WTC11 (cell line): ENCODE results near the gene SLC20A1. TPM values are rescaled to one million over a fixed set of nuclear protein-coding genes. Genes with fewer than 3 reads are reported as not detected.

Experiments
- ATAC-seq: fragments of 200-7000 bp; cut with Tn5 transposase; 2 replicates; pipeline ENCODE4 v1.10.0; 2021; ENCODE audit warnings: mild to moderate bottlenecking, moderate library complexity
- CTCF ChIA-PET: fragments of 300-600 bp; sonication (Branson Sonifier 250); formaldehyde crosslinking; loops from one replicate; lab custom pipeline; 2021; ENCODE audit warnings: antibody characterized with exemption; lab: Charles Lee
- POLR2A ChIA-PET: fragments of 350-600 bp; sonication (Branson Sonifier 250); formaldehyde crosslinking; loops from one replicate; lab custom pipeline; 2021; ENCODE audit warnings: antibody characterized with exemption; lab: Charles Lee
- DNase-seq: peaks from one replicate; pipeline ENCODE4 v3.0.0; 2021; ENCODE audit warnings: low spot score
- H3K27ac Mint-ChIP-seq: 2 replicates; pipeline ENCODE4 v1.8.0; 2021; ENCODE audit warnings: mixed read lengths
- H3K27me3 Mint-ChIP-seq: 2 replicates; pipeline ENCODE4 v1.8.0; 2021; ENCODE audit warnings: low read depth, mild to moderate bottlenecking, moderate library complexity, mixed read lengths
- H3K36me3 Mint-ChIP-seq: 2 replicates; pipeline ENCODE4 v1.8.0; 2021; ENCODE audit warnings: mixed read lengths
- H3K4me1 Mint-ChIP-seq: 2 replicates; pipeline ENCODE4 v1.8.0; 2022; ENCODE audit warnings: mixed read lengths
- H3K4me3 Mint-ChIP-seq: 2 replicates; pipeline ENCODE4 v1.8.0; 2021; ENCODE audit warnings: mild to moderate bottlenecking, moderate library complexity, mixed read lengths
- H3K9me3 Mint-ChIP-seq: 2 replicates; pipeline ENCODE4 v1.8.0; 2021; ENCODE audit warnings: mixed read lengths
- CBFB ChIP-seq: sonication (generic); formaldehyde crosslinking; IDR thresholded peaks from 2 replicates; pipeline ENCODE4 v1.8.1; 2022; ENCODE audit warnings: mild to moderate bottlenecking, low read depth, missing genetic modification reagents
- ELF4 ChIP-seq: sonication (generic); formaldehyde crosslinking; IDR thresholded peaks from 2 replicates; pipeline ENCODE4 v1.8.1; 2022; ENCODE audit warnings: low read depth, mild to moderate bottlenecking, moderate library complexity, missing genetic modification reagents
- FOXJ3 ChIP-seq: sonication (generic); formaldehyde crosslinking; IDR thresholded peaks from 2 replicates; pipeline ENCODE4 v1.9.0; 2021; ENCODE audit warnings: missing genetic modification reagents, mild to moderate bottlenecking, borderline replicate concordance
- FOXK1 ChIP-seq: sonication (generic); formaldehyde crosslinking; IDR thresholded peaks from 2 replicates; pipeline ENCODE4 v1.8.0; 2022; ENCODE audit warnings: mild to moderate bottlenecking, moderate library complexity, missing genetic modification reagents
- IRF2 ChIP-seq: sonication (generic); formaldehyde crosslinking; IDR thresholded peaks from 2 replicates; pipeline ENCODE4 v1.8.0; 2022; ENCODE audit warnings: low read depth, missing genetic modification reagents, borderline replicate concordance
- JUN ChIP-seq: sonication (generic); formaldehyde crosslinking; IDR thresholded peaks from 2 replicates; pipeline ENCODE4 v1.8.0; 2023; ENCODE audit warnings: mild to moderate bottlenecking, missing genetic modification reagents
- NFATC4 ChIP-seq: fragments of 250-450 bp; sonication (Bioruptor Pico); IDR thresholded peaks from 2 replicates; pipeline ENCODE4 v1.9.0; 2021; ENCODE audit warnings: mild to moderate bottlenecking
- NR3C1 ChIP-seq: sonication (generic); formaldehyde crosslinking; conservative IDR thresholded peaks from 2 replicates; pipeline ENCODE4 v1.8.1; 2023; ENCODE audit warnings: low read depth, mild to moderate bottlenecking, missing genetic modification reagents
- OVOL2 ChIP-seq: fragments of 250-450 bp; sonication (Bioruptor Pico); IDR thresholded peaks from 2 replicates; pipeline ENCODE4 v1.9.0; 2021; ENCODE audit warnings: mild to moderate bottlenecking, borderline replicate concordance
- SP1 ChIP-seq: sonication (generic); formaldehyde crosslinking; conservative IDR thresholded peaks from 2 replicates; pipeline ENCODE4 v1.8.1; 2022; ENCODE audit warnings: missing genetic modification reagents
- TCF7 ChIP-seq: sonication (generic); formaldehyde crosslinking; IDR thresholded peaks from 2 replicates; pipeline ENCODE4 v1.8.0; 2022; ENCODE audit warnings: mild to moderate bottlenecking, low read depth, missing genetic modification reagents, moderate library complexity
- TP53 ChIP-seq: sonication (generic); formaldehyde crosslinking; IDR thresholded peaks from 2 replicates; pipeline ENCODE4 v1.8.1; 2023; ENCODE audit warnings: mild to moderate bottlenecking, missing genetic modification reagents
- ZNF219 ChIP-seq: sonication (generic); formaldehyde crosslinking; IDR thresholded peaks from 2 replicates; pipeline ENCODE4 v1.8.0; 2023; ENCODE audit warnings: missing genetic modification reagents, mild to moderate bottlenecking, borderline replicate concordance
- ZNF317 ChIP-seq: sonication (generic); formaldehyde crosslinking; IDR thresholded peaks from 2 replicates; pipeline ENCODE4 v1.8.1; 2023; ENCODE audit warnings: low read depth, mild to moderate bottlenecking, moderate library complexity, missing genetic modification reagents, borderline replicate concordance
- ZNF416 ChIP-seq: fragments of 250-450 bp; sonication (Bioruptor Pico); IDR thresholded peaks from 2 replicates; pipeline ENCODE4 v1.9.0; 2021; ENCODE audit warnings: mild to moderate bottlenecking, inconsistent platforms
- total RNA-seq: library from RNA; stranded (reverse); gene quantifications from 3 replicates; pipeline ENCODE4 v1.2.3, GENCODE V29; 2021
- TF ChIP-seq, protein P1 (sequence below): sonication (generic); formaldehyde crosslinking; IDR thresholded peaks from 2 replicates; pipeline ENCODE4 v1.8.0; 2022; ENCODE audit warnings: mild to moderate bottlenecking, missing genetic modification reagents
- TF ChIP-seq, protein P2 (sequence below): sonication (generic); formaldehyde crosslinking; IDR thresholded peaks from 2 replicates; pipeline ENCODE4 v1.8.1; 2023; ENCODE audit warnings: mild to moderate bottlenecking, missing genetic modification reagents, moderate library complexity
- TF ChIP-seq, protein P3 (sequence below): sonication (generic); formaldehyde crosslinking; IDR thresholded peaks from 2 replicates; pipeline ENCODE4 v1.8.1; 2022; ENCODE audit warnings: mild to moderate bottlenecking, moderate library complexity, missing genetic modification reagents
- TF ChIP-seq, protein P4 (sequence below): sonication (generic); formaldehyde crosslinking; IDR thresholded peaks from 2 replicates; pipeline ENCODE4 v1.8.0; 2022; ENCODE audit warnings: missing genetic modification reagents
- TF ChIP-seq, protein P5 (sequence below): sonication (generic); formaldehyde crosslinking; IDR thresholded peaks from 2 replicates; pipeline ENCODE4 v1.8.1; 2023; ENCODE audit warnings: mild to moderate bottlenecking, moderate library complexity, missing genetic modification reagents
- TF ChIP-seq, protein P6 (sequence below): fragments of 250-450 bp; sonication (Bioruptor Pico); IDR thresholded peaks from 2 replicates; pipeline ENCODE4 v1.9.0; 2021; ENCODE audit warnings: mild to moderate bottlenecking, borderline replicate concordance

SLC20A1 gene
- total RNA-seq, 1 experiment from 2014 or later: 59.9 TPM

DNA sequence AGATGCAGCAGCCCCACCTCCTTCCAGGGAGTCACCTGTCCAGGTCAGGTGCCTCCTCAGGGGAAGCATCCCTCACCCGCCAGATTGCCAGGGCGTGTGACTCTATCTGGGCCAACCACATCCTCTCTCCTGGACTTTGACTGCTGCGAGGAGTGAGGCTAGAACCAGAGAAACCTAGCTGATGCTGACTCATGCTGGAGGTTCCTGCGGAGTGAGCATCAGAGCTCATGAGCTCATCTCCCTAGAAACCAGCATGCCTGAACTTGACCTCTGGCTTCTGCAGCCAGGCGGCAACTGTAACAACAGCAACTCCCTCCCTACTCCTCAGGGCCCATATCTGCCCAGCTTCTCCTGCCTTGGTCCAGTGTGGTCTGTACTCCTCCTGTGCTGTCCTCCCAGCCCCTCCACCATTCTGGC lies 46.8 kb downstream of the SLC20A1 start:
- Mint-ChIP-seq H3K36me3 (no peaks in the 10 kb centered on the region), H3K4me1 (peaks cover 7% of the 10 kb centered on the region), H3K9me3 (no peaks in the 10 kb centered on the region), H3K27me3 (no peaks in the 10 kb centered on the region), H3K4me3 (no peak overlapping the region), H3K27ac (no peak overlapping the region)
- ATAC-seq (peak; percentile 51), DNase-seq (no peak)
- TF ChIP-seq ELF4 (CRISPR knock-in tag) (no peak), NFATC4 (no peak), ZNF317 (CRISPR knock-in tag) (no peak), CBFB (CRISPR knock-in tag) (no peak), OVOL2 (no peak)
- TF ChIP-seq, protein P1, sequence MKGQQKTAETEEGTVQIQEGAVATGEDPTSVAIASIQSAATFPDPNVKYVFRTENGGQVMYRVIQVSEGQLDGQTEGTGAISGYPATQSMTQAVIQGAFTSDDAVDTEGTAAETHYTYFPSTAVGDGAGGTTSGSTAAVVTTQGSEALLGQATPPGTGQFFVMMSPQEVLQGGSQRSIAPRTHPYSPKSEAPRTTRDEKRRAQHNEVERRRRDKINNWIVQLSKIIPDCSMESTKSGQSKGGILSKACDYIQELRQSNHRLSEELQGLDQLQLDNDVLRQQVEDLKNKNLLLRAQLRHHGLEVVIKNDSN (CRISPR knock-in tag): 0 out of 2 replicates have a peak, but pooled peaks have one; percentile 48
- TF ChIP-seq, protein P2, sequence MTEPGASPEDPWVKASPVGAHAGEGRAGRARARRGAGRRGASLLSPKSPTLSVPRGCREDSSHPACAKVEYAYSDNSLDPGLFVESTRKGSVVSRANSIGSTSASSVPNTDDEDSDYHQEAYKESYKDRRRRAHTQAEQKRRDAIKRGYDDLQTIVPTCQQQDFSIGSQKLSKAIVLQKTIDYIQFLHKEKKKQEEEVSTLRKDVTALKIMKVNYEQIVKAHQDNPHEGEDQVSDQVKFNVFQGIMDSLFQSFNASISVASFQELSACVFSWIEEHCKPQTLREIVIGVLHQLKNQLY (CRISPR knock-in tag): no peak
- TF ChIP-seq, protein P3, sequence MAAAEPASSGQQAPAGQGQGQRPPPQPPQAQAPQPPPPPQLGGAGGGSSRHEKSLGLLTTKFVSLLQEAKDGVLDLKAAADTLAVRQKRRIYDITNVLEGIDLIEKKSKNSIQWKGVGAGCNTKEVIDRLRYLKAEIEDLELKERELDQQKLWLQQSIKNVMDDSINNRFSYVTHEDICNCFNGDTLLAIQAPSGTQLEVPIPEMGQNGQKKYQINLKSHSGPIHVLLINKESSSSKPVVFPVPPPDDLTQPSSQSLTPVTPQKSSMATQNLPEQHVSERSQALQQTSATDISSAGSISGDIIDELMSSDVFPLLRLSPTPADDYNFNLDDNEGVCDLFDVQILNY (CRISPR knock-in tag): no peak
- POLR2A ChIA-PET: no interaction called here
- CTCF ChIA-PET: interaction anchor here (0.9 to 2.4 kb wide), 7 partner anchors 23 to 267 kb away, joined by 3 to 8 read pairs (median 3); partner anchors contain the start of gene CHCHD5

DNA sequence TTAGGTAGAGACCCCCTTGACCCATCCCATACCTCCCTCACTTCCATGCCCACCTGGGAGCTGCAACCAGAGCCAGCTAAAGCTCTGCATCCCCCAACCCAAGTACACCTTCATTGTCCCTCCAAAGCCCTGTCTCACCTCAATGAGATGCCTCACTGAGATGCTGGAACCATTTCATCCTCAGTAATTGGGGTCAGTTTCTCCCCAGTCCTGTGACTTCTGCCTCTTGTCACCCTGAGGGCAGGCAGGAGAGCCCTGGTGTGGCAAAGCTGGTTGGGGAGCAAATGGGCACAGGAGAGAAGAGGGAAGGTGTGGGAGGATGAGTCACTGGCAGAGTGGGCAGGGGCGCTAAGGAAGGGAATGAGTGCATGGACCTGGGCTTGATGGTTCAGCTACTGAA lies 47.2 kb downstream of the SLC20A1 start:
- no peak for ATAC-seq
- Mint-ChIP-seq H3K27ac (no peak overlapping the region), H3K4me1 (peaks cover 7% of the 10 kb centered on the region), H3K9me3 (no peaks in the 10 kb centered on the region), H3K27me3 (no peaks in the 10 kb centered on the region), H3K4me3 (no peak overlapping the region), H3K36me3 (no peaks in the 10 kb centered on the region)
- CTCF ChIA-PET: interaction anchor here (0.9 to 1.4 kb wide), 5 partner anchors 33 to 266 kb away, joined by 3 to 8 read pairs (median 3); no protein-coding TSS in a partner anchor
- TF ChIP-seq TP53 (CRISPR knock-in tag) (no peak), SP1 (CRISPR knock-in tag) (no peak), IRF2 (CRISPR knock-in tag) (no peak)
- DNase-seq: no peak
- POLR2A ChIA-PET: no interaction called here

DNA sequence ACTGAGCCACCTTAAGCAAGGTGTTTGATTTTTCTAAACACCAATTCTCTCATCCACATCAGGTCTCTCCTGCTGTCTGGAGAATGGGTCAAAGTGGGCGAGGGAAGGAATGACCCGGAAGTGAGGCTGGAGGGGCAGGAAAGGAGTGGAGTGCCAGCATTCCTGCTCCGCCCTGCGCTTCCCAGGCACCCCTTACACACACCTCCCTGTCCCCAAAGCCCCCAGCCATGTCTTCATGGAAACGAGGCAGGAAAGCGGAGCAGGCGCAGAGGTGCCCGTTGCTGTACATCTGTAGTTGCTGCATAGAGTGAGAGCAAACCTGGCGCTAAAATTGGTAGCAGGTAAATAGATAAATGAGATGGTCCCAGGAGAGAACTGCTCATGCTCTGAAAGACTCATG lies 47.9 kb downstream of the SLC20A1 start:
- ChIA-PET CTCF (interaction anchor here (1.4 kb wide), 1 partner anchor 266 kb away, joined by 3 read pairs; no protein-coding TSS in a partner anchor), POLR2A (no interaction called here)
- Mint-ChIP-seq H3K4me3 (no peak overlapping the region), H3K9me3 (no peaks in the 10 kb centered on the region), H3K27me3 (no peaks in the 10 kb centered on the region), H3K36me3 (no peaks in the 10 kb centered on the region), H3K27ac (no peak overlapping the region), H3K4me1 (peaks cover 7% of the 10 kb centered on the region)
- no peak for ATAC-seq
- DNase-seq: no peak
- TF ChIP-seq FOXJ3 (CRISPR knock-in tag): no peak
- no peak for TF ChIP-seq ZNF219 (CRISPR knock-in tag)
- TF ChIP-seq NR3C1 (CRISPR knock-in tag): no peak
- no peak for TF ChIP-seq TCF7 (CRISPR knock-in tag)
- TF ChIP-seq FOXK1: no peak
- TF ChIP-seq, protein P4, sequence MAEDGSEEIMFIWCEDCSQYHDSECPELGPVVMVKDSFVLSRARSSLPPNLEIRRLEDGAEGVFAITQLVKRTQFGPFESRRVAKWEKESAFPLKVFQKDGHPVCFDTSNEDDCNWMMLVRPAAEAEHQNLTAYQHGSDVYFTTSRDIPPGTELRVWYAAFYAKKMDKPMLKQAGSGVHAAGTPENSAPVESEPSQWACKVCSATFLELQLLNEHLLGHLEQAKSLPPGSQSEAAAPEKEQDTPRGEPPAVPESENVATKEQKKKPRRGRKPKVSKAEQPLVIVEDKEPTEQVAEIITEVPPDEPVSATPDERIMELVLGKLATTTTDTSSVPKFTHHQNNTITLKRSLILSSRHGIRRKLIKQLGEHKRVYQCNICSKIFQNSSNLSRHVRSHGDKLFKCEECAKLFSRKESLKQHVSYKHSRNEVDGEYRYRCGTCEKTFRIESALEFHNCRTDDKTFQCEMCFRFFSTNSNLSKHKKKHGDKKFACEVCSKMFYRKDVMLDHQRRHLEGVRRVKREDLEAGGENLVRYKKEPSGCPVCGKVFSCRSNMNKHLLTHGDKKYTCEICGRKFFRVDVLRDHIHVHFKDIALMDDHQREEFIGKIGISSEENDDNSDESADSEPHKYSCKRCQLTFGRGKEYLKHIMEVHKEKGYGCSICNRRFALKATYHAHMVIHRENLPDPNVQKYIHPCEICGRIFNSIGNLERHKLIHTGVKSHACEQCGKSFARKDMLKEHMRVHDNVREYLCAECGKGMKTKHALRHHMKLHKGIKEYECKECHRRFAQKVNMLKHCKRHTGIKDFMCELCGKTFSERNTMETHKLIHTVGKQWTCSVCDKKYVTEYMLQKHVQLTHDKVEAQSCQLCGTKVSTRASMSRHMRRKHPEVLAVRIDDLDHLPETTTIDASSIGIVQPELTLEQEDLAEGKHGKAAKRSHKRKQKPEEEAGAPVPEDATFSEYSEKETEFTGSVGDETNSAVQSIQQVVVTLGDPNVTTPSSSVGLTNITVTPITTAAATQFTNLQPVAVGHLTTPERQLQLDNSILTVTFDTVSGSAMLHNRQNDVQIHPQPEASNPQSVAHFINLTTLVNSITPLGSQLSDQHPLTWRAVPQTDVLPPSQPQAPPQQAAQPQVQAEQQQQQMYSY (CRISPR knock-in tag): no peak
- no peak for TF ChIP-seq JUN (CRISPR knock-in tag)
- no peak for TF ChIP-seq ZNF416 (CRISPR knock-in tag)
- TF ChIP-seq, protein P5, sequence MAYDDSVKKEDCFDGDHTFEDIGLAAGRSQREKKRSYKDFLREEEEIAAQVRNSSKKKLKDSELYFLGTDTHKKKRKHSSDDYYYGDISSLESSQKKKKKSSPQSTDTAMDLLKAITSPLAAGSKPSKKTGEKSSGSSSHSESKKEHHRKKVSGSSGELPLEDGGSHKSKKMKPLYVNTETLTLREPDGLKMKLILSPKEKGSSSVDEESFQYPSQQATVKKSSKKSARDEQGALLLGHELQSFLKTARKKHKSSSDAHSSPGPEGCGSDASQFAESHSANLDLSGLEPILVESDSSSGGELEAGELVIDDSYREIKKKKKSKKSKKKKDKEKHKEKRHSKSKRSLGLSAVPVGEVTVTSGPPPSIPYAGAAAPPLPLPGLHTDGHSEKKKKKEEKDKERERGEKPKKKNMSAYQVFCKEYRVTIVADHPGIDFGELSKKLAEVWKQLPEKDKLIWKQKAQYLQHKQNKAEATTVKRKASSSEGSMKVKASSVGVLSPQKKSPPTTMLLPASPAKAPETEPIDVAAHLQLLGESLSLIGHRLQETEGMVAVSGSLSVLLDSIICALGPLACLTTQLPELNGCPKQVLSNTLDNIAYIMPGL: no peak
- TF ChIP-seq, protein P6, sequence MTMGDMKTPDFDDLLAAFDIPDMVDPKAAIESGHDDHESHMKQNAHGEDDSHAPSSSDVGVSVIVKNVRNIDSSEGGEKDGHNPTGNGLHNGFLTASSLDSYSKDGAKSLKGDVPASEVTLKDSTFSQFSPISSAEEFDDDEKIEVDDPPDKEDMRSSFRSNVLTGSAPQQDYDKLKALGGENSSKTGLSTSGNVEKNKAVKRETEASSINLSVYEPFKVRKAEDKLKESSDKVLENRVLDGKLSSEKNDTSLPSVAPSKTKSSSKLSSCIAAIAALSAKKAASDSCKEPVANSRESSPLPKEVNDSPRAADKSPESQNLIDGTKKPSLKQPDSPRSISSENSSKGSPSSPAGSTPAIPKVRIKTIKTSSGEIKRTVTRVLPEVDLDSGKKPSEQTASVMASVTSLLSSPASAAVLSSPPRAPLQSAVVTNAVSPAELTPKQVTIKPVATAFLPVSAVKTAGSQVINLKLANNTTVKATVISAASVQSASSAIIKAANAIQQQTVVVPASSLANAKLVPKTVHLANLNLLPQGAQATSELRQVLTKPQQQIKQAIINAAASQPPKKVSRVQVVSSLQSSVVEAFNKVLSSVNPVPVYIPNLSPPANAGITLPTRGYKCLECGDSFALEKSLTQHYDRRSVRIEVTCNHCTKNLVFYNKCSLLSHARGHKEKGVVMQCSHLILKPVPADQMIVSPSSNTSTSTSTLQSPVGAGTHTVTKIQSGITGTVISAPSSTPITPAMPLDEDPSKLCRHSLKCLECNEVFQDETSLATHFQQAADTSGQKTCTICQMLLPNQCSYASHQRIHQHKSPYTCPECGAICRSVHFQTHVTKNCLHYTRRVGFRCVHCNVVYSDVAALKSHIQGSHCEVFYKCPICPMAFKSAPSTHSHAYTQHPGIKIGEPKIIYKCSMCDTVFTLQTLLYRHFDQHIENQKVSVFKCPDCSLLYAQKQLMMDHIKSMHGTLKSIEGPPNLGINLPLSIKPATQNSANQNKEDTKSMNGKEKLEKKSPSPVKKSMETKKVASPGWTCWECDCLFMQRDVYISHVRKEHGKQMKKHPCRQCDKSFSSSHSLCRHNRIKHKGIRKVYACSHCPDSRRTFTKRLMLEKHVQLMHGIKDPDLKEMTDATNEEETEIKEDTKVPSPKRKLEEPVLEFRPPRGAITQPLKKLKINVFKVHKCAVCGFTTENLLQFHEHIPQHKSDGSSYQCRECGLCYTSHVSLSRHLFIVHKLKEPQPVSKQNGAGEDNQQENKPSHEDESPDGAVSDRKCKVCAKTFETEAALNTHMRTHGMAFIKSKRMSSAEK (CRISPR knock-in tag): no peak
